GM10266 (cell line): ENCODE measurements around the gene DNAJC1.
"Not testable (repeated sequence)": the region's sequence is repeated elsewhere in the genome, so short reads cannot be mapped to it uniquely, and the experiment has no call there.

Experiments used
- DNase-seq: peaks from one replicate; pipeline ENCODE4 v3.0.0; 2012; ENCODE audit errors: extremely low spot score
- TF ChIP-seq, protein P1 (sequence below): IDR thresholded peaks from 2 replicates; pipeline ENCODE4 v1.5.1; 2012; ENCODE audit warnings: mild to moderate bottlenecking, low read depth; ENCODE audit not compliant: control insufficient read depth, insufficient read depth; ENCODE audit errors: missing control alignments

DNAJC1 gene

DNA sequence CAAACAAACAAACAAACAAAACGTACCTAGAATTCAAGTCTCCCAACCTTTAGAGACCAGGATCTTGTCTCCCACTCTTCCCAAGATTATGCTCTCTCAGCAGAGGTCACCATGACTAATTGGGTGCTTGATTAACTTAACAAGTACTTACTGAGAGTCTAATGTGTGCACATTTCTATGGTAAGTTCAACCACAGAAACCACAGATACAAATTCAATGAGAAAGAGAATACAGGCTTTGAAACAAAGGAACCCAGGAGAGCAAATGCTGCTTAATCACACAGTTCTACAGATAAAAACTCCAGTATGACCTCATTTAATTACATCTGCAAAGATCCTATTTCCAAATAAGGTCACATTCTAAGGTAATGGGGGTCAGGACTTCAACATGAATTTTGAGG is 142.8 kb downstream of the DNAJC1 start:
- DNase-seq: no peak
- TF ChIP-seq, protein P1, sequence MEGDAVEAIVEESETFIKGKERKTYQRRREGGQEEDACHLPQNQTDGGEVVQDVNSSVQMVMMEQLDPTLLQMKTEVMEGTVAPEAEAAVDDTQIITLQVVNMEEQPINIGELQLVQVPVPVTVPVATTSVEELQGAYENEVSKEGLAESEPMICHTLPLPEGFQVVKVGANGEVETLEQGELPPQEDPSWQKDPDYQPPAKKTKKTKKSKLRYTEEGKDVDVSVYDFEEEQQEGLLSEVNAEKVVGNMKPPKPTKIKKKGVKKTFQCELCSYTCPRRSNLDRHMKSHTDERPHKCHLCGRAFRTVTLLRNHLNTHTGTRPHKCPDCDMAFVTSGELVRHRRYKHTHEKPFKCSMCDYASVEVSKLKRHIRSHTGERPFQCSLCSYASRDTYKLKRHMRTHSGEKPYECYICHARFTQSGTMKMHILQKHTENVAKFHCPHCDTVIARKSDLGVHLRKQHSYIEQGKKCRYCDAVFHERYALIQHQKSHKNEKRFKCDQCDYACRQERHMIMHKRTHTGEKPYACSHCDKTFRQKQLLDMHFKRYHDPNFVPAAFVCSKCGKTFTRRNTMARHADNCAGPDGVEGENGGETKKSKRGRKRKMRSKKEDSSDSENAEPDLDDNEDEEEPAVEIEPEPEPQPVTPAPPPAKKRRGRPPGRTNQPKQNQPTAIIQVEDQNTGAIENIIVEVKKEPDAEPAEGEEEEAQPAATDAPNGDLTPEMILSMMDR: no peak

DNA sequence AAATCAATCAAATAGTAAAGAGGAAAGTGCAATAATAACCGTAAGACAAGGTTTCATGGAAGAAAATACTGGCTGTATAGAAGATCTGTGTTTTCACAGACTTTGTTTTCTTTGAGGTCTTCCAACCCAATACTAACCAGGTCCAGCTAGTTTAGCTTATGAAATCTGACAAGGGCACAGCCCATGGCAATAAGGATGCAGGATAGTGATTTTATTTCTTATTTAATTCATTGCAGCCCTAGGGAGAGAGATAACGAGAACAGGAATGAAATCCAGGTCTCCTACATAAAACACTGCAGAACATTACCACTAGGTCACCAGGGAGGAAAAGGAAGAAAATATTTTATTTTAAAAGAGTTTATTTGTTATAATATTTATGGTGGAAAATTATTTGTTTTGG is 145.1 kb downstream of the DNAJC1 start:
- TF ChIP-seq, protein P1: no peak
- DNase-seq: no peak

DNA sequence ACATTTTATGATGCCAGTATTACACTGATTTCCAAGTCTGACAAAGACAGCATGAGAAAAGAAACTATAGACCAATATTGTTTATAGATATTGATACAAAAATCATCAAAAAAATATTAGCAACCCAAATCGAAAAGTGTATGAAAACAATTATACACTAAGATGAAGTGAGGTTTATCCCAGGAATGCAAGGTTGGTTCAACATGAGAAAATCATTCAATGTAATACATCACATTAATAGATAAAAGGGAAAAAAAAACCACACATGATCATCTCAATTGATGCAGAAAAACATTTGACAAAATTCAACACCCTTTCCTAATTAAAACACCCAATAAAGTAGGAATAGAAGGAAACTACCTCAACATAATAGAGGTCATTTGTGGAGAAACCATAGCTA is 153.9 kb downstream of the DNAJC1 start:
- TF ChIP-seq, protein P1: no peak
- DNase-seq: no peak

DNA sequence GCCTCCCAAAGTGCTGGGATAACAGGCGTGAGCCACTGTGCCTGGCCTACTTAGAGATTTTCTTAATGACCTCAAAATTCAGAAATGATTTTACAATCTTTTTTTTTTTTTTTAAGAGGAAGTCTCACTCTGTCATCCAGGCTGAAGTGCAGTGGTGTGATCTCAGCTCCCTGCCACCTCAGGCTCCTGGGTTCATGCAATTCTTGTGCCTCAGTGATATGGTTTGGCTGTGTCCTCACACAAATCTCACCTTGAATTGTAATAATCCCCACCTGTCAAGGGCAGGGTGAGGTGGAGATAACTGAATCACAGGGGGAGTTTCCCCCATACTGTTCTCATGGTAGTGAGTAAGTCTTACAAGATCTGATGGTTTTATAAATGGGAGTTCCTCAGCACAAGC is 159.9 kb downstream of the DNAJC1 start:
- TF ChIP-seq, protein P1: no peak
- DNase-seq: no peak

DNA sequence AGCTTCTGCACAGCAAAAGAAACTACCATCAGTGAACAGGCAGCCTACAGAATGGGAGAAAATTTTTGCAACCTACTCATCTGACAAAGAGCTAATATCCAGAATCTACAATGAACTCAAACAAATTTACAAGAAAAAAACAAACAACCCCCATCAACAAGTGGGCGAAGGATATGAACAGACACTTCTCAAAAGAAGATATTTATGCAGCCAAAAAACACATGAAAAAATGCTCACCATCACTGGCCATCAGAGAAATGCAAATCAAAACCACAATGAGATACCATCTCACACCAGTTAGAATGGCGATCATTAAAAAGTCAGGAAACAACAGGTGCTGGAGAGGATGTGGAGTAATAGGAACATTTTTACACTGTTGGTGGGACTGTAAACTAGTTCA is 162.3 kb downstream of the DNAJC1 start:
- not testable (repeated sequence) for DNase-seq

DNA sequence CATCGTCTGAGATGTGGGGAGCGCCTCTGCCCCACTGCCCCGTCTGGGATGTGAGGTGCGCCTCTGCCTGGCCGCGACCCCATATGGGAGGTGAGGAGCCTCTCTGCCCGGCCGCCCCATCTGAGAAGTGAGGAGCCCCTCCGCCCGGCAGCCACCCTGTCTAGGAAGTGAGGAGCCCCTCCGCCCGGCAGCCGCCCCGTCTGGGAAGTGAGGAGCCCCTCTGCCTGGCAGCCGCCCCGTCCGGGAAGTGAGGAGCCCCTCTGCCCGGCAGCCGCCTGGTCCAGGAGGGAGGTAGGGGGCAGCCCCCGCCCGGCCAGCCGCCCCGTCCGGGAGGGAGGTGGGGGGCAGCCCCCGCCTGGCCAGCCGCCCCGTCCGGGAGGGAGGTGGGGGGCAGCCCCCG is 166.0 kb downstream of the DNAJC1 start:
- not testable (repeated sequence) for DNase-seq

DNA sequence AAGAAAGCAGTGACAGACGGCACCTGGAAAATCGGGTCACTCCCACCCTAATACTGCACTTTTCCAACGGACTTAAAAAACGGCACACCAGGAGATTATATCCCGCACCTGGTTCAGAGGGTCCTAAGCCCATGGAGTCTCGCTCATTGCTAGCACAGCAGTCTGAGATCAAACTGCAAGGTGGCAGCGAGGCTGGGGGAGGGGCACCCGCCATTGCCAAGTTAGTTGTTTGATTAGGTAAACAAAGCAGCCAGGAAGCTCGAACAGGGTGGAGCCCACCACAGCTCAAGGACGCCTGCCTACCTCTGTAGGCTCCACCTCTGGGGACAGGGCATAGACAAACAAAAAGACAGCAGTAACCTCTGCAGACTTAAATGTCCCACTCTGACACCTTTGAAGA is 169.0 kb downstream of the DNAJC1 start:
- not testable (repeated sequence) for DNase-seq

DNA sequence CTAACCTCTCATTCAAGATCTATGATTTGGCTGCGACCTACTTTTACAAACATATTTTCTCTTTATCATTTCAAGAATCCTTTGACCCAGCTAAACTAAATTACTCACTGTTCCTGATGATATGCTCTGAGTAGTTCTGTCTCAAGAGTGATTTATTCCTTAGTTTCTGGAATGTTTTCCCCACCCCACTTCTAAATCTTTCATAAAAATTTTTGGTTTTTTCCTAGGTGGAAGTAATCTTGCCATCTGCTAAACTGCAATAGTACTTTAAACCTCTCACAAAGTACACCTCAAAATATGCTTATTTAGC is 170.8 kb downstream of the DNAJC1 start:
- TF ChIP-seq, protein P1: no peak
- DNase-seq: no peak

DNA sequence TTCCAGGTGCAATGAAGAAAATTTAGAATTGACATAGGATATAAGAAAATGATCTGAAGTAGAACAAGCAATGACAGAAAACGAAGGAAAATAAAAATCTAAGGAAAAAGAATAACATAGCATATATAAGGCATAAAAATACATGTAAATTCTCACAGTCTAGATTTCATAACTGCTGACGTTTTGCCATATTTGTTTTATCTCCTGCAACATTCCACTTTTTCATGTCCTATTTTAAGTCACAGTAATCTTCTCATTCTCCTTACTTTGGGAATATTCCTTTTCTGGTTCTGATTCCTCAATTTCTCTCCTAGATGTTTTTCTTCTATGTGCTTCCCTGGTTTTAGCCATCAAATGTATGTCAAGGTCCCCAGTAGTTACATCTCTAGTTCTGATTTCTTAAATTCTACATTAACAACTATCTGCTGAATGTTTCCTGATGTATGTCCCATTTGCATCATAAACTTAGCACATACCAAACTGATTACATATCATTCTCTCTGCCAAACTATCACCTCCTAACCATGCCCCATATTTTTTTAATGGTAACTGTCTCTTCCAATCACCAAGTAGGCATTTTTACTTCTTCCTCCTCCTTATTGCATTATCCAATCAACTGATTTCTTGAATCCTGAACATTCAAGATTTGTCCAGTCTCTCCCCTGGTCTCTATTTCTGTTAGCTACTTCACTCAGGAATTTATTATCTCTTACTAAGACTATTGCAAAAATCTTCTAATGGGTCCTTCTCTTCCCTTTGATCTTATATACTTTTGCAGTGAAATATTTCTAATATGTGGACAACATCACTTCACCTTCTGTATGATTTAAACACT is 171.3 kb downstream of the DNAJC1 start:
- TF ChIP-seq, protein P1: no peak
- DNase-seq: no peak
